ENCODE measurements around the gene RASGRP1. TPM values are rescaled to one million over a fixed set of nuclear protein-coding genes. Genes with fewer than 3 reads are reported as not detected.

RASGRP1 gene
- total RNA-seq, 1 experiment from 2014 or later: not detected

- TF ChIP-seq, protein P1, sequence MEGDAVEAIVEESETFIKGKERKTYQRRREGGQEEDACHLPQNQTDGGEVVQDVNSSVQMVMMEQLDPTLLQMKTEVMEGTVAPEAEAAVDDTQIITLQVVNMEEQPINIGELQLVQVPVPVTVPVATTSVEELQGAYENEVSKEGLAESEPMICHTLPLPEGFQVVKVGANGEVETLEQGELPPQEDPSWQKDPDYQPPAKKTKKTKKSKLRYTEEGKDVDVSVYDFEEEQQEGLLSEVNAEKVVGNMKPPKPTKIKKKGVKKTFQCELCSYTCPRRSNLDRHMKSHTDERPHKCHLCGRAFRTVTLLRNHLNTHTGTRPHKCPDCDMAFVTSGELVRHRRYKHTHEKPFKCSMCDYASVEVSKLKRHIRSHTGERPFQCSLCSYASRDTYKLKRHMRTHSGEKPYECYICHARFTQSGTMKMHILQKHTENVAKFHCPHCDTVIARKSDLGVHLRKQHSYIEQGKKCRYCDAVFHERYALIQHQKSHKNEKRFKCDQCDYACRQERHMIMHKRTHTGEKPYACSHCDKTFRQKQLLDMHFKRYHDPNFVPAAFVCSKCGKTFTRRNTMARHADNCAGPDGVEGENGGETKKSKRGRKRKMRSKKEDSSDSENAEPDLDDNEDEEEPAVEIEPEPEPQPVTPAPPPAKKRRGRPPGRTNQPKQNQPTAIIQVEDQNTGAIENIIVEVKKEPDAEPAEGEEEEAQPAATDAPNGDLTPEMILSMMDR (IDR thresholded peaks at IDR 0.05; ENCODE audit: unreplicated experiment): no peak
- H3K4me3 Mint-ChIP-seq (ENCODE audit: unreplicated experiment): no peak overlapping the region
- no peaks in the 10 kb centered on the region for H3K9me3 Mint-ChIP-seq (ENCODE audit: unreplicated experiment)
- H3K36me3 Mint-ChIP-seq (ENCODE audit: insufficient read depth, unreplicated experiment): no peaks in the 10 kb centered on the region
- no peaks in the 10 kb centered on the region for H3K27me3 Mint-ChIP-seq (ENCODE audit: insufficient read depth, unreplicated experiment)
- intact Hi-C loops (cut with micrococcal nuclease): no loop called here
- DNase-seq (ENCODE audit: unreplicated experiment): no peak
- BruUV-seq (replicated peaks): no TSS peak
- POLR2A ChIA-PET: no interaction called here
- H3K27ac Mint-ChIP-seq (ENCODE audit: low read depth, unreplicated experiment): no peak overlapping the region
- H3K4me1 Mint-ChIP-seq (ENCODE audit: insufficient read depth, unreplicated experiment): peaks cover 5% of the 10 kb centered on the region
- CTCF ChIA-PET: interaction anchor here (1.0 kb wide), 1 partner anchor 75 kb away, joined by 4 read pairs; no protein-coding TSS in a partner anchor
Observed at GRCh38 chr15:38538328-38539007, 26.1 kb downstream of the RASGRP1 start.

GRCh38 chr15:38536201-38536676, 28.4 kb downstream of the RASGRP1 start:
- TF ChIP-seq, protein P1 (IDR thresholded peaks at IDR 0.05; ENCODE audit: unreplicated experiment): no peak
- no peak for DNase-seq (ENCODE audit: unreplicated experiment)
- Mint-ChIP-seq H3K36me3 (ENCODE audit: insufficient read depth, unreplicated experiment) (no peaks in the 10 kb centered on the region), H3K27me3 (ENCODE audit: insufficient read depth, unreplicated experiment) (no peaks in the 10 kb centered on the region), H3K4me1 (ENCODE audit: insufficient read depth, unreplicated experiment) (peaks cover 13% of the 10 kb centered on the region), H3K9me3 (ENCODE audit: unreplicated experiment) (no peaks in the 10 kb centered on the region), H3K27ac (ENCODE audit: low read depth, unreplicated experiment) (no peak overlapping the region), H3K4me3 (ENCODE audit: unreplicated experiment) (no peak overlapping the region)
- ChIA-PET POLR2A (no interaction called here), CTCF (interaction anchor here (0.6 to 1.5 kb wide), 2 partner anchors 28 to 146 kb away, joined by 4 to 6 read pairs; no protein-coding TSS in a partner anchor)
- no TSS peak for BruUV-seq (replicated peaks)
- intact Hi-C loops (cut with micrococcal nuclease): no loop called here

- Mint-ChIP-seq H3K4me3 (ENCODE audit: unreplicated experiment) (no peak overlapping the region), H3K27ac (ENCODE audit: low read depth, unreplicated experiment) (no peak overlapping the region), H3K36me3 (ENCODE audit: insufficient read depth, unreplicated experiment) (no peaks in the 10 kb centered on the region), H3K4me1 (ENCODE audit: insufficient read depth, unreplicated experiment) (peaks cover 19% of the 10 kb centered on the region), H3K9me3 (ENCODE audit: unreplicated experiment) (no peaks in the 10 kb centered on the region), H3K27me3 (ENCODE audit: insufficient read depth, unreplicated experiment) (no peaks in the 10 kb centered on the region)
- ChIA-PET POLR2A (no interaction called here), CTCF (interaction anchor here (0.6 to 3.1 kb wide), 6 partner anchors 9 to 1738 kb away, joined by 3 to 10 read pairs (median 4); no protein-coding TSS in a partner anchor)
- no TSS peak for BruUV-seq (replicated peaks)
- DNase-seq (ENCODE audit: unreplicated experiment): no peak
- intact Hi-C loops (cut with micrococcal nuclease): no loop called here
- TF ChIP-seq, protein P1 (IDR thresholded peaks at IDR 0.05; ENCODE audit: unreplicated experiment): no peak
Observed at GRCh38 chr15:38535491-38536200, 29.0 kb downstream of the RASGRP1 start.

- ChIA-PET CTCF (interaction anchor here (0.6 to 3.1 kb wide), 6 partner anchors 10 to 1739 kb away, joined by 3 to 10 read pairs (median 5); no protein-coding TSS in a partner anchor), POLR2A (no interaction called here)
- TF ChIP-seq, protein P1 (IDR thresholded peaks at IDR 0.05; ENCODE audit: unreplicated experiment): no peak
- no TSS peak for BruUV-seq (replicated peaks)
- intact Hi-C loops (cut with micrococcal nuclease): no loop called here
- H3K36me3 Mint-ChIP-seq (ENCODE audit: insufficient read depth, unreplicated experiment): no peaks in the 10 kb centered on the region
- H3K9me3 Mint-ChIP-seq (ENCODE audit: unreplicated experiment): no peaks in the 10 kb centered on the region
- no peak overlapping the region for H3K4me3 Mint-ChIP-seq (ENCODE audit: unreplicated experiment)
- H3K4me1 Mint-ChIP-seq (ENCODE audit: insufficient read depth, unreplicated experiment): peaks cover 20% of the 10 kb centered on the region
- H3K27ac Mint-ChIP-seq (ENCODE audit: low read depth, unreplicated experiment): no peak overlapping the region
- H3K27me3 Mint-ChIP-seq (ENCODE audit: insufficient read depth, unreplicated experiment): no peaks in the 10 kb centered on the region
- no peak for DNase-seq (ENCODE audit: unreplicated experiment)
Observed at GRCh38 chr15:38534691-38535090, 29.9 kb downstream of the RASGRP1 start.
